Neural cell (in vitro differentiated cells): ENCODE data around the gene DUSP19. TPM values are rescaled to one million over a fixed set of nuclear protein-coding genes. Genes with fewer than 3 reads are reported as not detected.

Experiments used
- H2AFZ ChIP-seq: fragments of 200-600, 300-800 bp; sonication (generic), shearing (Covaris generic); 2 replicates; pipeline ENCODE4 v1.6.0; 2014; ENCODE audit warnings: low read depth, mild to moderate bottlenecking, antibody characterized with exemption, low read length, moderate library complexity
- H3F3A ChIP-seq: fragments of 200-600 bp; shearing (Covaris generic); 2 replicates; pipeline ENCODE4 v1.6.1; 2016; ENCODE audit warnings: mild to moderate bottlenecking, moderate library complexity, mixed read lengths, antibody characterized with exemption, low read length; ENCODE audit not compliant: insufficient read depth, poor library complexity, severe bottlenecking
- H3K27ac ChIP-seq: fragments of 200-600, 300-800 bp; sonication (generic), shearing (Covaris generic); 2 replicates; pipeline ENCODE4 v1.5.1; 2014; ENCODE audit warnings: mild to moderate bottlenecking, low read length, moderate library complexity
- H3K27me3 ChIP-seq: fragments of 300-800, 200-600 bp; sonication (generic), shearing (Covaris generic); 2 replicates; pipeline ENCODE4 v1.6.0; 2014; ENCODE audit warnings: mild to moderate bottlenecking, low read depth, low read length, moderate library complexity; ENCODE audit not compliant: insufficient read depth
- H3K36me3 ChIP-seq: fragments of 300-800, 200-600 bp; sonication (generic), shearing (Covaris generic); 2 replicates; pipeline ENCODE4 v1.5.1; 2014; ENCODE audit warnings: mild to moderate bottlenecking, antibody characterized with exemption, low read length, moderate library complexity; ENCODE audit not compliant: insufficient read depth
- H3K4me2 ChIP-seq: fragments of 300-800, 200-600 bp; sonication (generic), shearing (Covaris generic); 2 replicates; pipeline ENCODE4 v1.6.0; 2014; ENCODE audit warnings: mild to moderate bottlenecking, low read length
- H3K4me3 ChIP-seq: fragments of 300-800, 200-600 bp; sonication (generic), shearing (Covaris generic); 2 replicates; pipeline ENCODE4 v1.5.1; 2014; ENCODE audit warnings: mild to moderate bottlenecking, low read length, moderate library complexity
- H3K79me2 ChIP-seq: fragments of 200-600 bp; shearing (Covaris generic); replicated peaks from 2 replicates; pipeline ENCODE4 v1.6.0; 2014; ENCODE audit warnings: mild to moderate bottlenecking, low read length, moderate library complexity; ENCODE audit not compliant: insufficient read depth
- H3K9ac ChIP-seq: fragments of 300-800, 200-600 bp; sonication (generic), shearing (Covaris generic); 2 replicates; pipeline ENCODE4 v1.6.1; 2016; ENCODE audit warnings: mild to moderate bottlenecking, low read length, mixed read lengths
- H3K9me2 ChIP-seq: fragments of 200-600 bp; shearing (Covaris generic); 2 replicates; pipeline ENCODE4 v1.6.1; 2016; ENCODE audit warnings: mild to moderate bottlenecking, low read length, mixed read lengths; ENCODE audit not compliant: insufficient read depth
- H3K9me3 ChIP-seq: fragments of 200-600, 300-800 bp; sonication (generic), shearing (Covaris generic); 2 replicates; pipeline ENCODE4 v1.6.1; 2016; ENCODE audit warnings: mild to moderate bottlenecking, mixed run types, low read length, moderate library complexity, mixed read lengths
- H4K20me1 ChIP-seq: fragments of 200-600 bp; shearing (Covaris generic); 2 replicates; pipeline ENCODE4 v1.6.1; 2016; ENCODE audit warnings: mild to moderate bottlenecking, mixed run types; ENCODE audit not compliant: insufficient read depth
- CTCF ChIP-seq: fragments of 450-650 bp; IDR thresholded peaks from 2 replicates; pipeline ENCODE4 v1.5.1; 2014; ENCODE audit warnings: antibody characterized with exemption, mild to moderate bottlenecking, moderate library complexity; ENCODE audit not compliant: poor library complexity, severe bottlenecking
- EP300 ChIP-seq: fragments of 450-650 bp; conservative IDR thresholded peaks from 2 replicates; pipeline ENCODE4 v1.6.1; 2014; ENCODE audit warnings: antibody characterized with exemption, mild to moderate bottlenecking, moderate library complexity; ENCODE audit not compliant: poor library complexity, severe bottlenecking
- EZH2 ChIP-seq: fragments of 200-600, 300-800 bp; shearing (Covaris generic), sonication (generic); IDR thresholded peaks from 2 replicates; pipeline ENCODE4 v1.6.1; 2014; ENCODE audit warnings: antibody characterized with exemption, low read length, borderline replicate concordance, mild to moderate bottlenecking; ENCODE audit not compliant: insufficient read depth, poor library complexity, severe bottlenecking
- MXI1 ChIP-seq: fragments of 450-650 bp; conservative IDR thresholded peaks from 2 replicates; pipeline ENCODE4 v1.6.1; 2014; ENCODE audit warnings: antibody characterized with exemption, mild to moderate bottlenecking; ENCODE audit not compliant: poor library complexity, severe bottlenecking
- POLR2AphosphoS5 ChIP-seq: IDR thresholded peaks from 2 replicates; pipeline ENCODE4 v1.6.1; 2012
- RAD21 ChIP-seq: fragments of 450-650 bp; conservative IDR thresholded peaks from 2 replicates; pipeline ENCODE4 v1.6.1; 2014; ENCODE audit warnings: antibody characterized with exemption, mild to moderate bottlenecking, moderate library complexity
- REST ChIP-seq: IDR thresholded peaks from 2 replicates; pipeline ENCODE4 v1.6.1; 2012; ENCODE audit warnings: borderline replicate concordance
- SMC3 ChIP-seq: fragments of 450-650 bp; conservative IDR thresholded peaks from 2 replicates; pipeline ENCODE4 v1.6.1; 2014; ENCODE audit warnings: antibody characterized with exemption, mild to moderate bottlenecking, moderate library complexity; ENCODE audit not compliant: poor library complexity
- TAF1 ChIP-seq: IDR thresholded peaks from 2 replicates; pipeline ENCODE4 v1.6.1; 2012; ENCODE audit warnings: low read depth
- polyA plus RNA-seq: library from polyadenylated mRNA; depleted of rRNA; stranded (reverse); fragments of >200 nt; gene quantifications from 2 replicates; pipeline ENCODE4 v1.2.3, GENCODE V29; 2014

Gene DUSP19
- polyA plus RNA-seq, 1 donor from 2014 or later, result 5.6 TPM

GRCh38 chr2:183124957-183125255 lies 46.4 kb downstream of the DUSP19 start:
- TF ChIP-seq SMC3, result peak; percentile 5
- no peak for TF ChIP-seq POLR2AphosphoS5
- Histone ChIP-seq H3K9me3 (no peaks in the 10 kb centered on the region), H3K9ac (peak overlapping the region; percentile 71), H3K27me3 (no peaks in the 10 kb centered on the region), H3K27ac (peak overlapping the region; percentile 84), H3K79me2 (peaks cover 47% of the 10 kb centered on the region), H3K36me3 (no peaks in the 10 kb centered on the region), H3K4me2 (peak overlapping the region; percentile 71), H3K9me2 (no peaks in the 10 kb centered on the region), H3F3A (no peaks in the 10 kb centered on the region), H4K20me1 (no peaks in the 10 kb centered on the region), H3K4me3 (peak overlapping the region; percentile 77), H2AFZ (peak overlapping the region; percentile 81)

GRCh38 chr2:183125659-183126341 lies 47.3 kb downstream of the DUSP19 start:
- no peaks in the 10 kb centered on the region for H3F3A ChIP-seq
- H2AFZ ChIP-seq, result no peak overlapping the region
- no peaks in the 10 kb centered on the region for H3K36me3 ChIP-seq
- H3K9me3 ChIP-seq, result no peaks in the 10 kb centered on the region
- H3K4me3 ChIP-seq, result peak overlapping the region; percentile 77
- TF ChIP-seq RAD21 (no peak), EP300 (no peak), CTCF (no peak), POLR2AphosphoS5 (no peak), SMC3 (no peak), MXI1 (no peak), EZH2 (no peak), TAF1 (no peak), REST (no peak)
- peak overlapping the region; percentile 71 for H3K9ac ChIP-seq
- H3K79me2 ChIP-seq, result peaks cover 48% of the 10 kb centered on the region
- no peaks in the 10 kb centered on the region for H4K20me1 ChIP-seq
- peak overlapping the region; percentile 71 for H3K4me2 ChIP-seq
- no peaks in the 10 kb centered on the region for H3K9me2 ChIP-seq
- no peaks in the 10 kb centered on the region for H3K27me3 ChIP-seq
- H3K27ac ChIP-seq, result no peak overlapping the region
